Activated CD8-positive, alpha-beta T cell treated with anti-CD3 and anti-CD28 coated beads for 36 hours (primary cell): ENCODE data around the gene LOXL3. TPM values are rescaled to one million over a fixed set of nuclear protein-coding genes. Genes with fewer than 3 reads are reported as not detected.

Experiments
- ATAC-seq: fragments of 200-7000 bp; cut with Tn5 transposase; one replicate; pipeline ENCODE4 v1.10.0; 2021; ENCODE audit warnings: mild to moderate bottlenecking, moderate library complexity
- CTCF ChIA-PET: fragments of 350-600 bp; sonication (Branson Sonifier 250); formaldehyde crosslinking; loops from one replicate; lab custom pipeline; 2021; ENCODE audit warnings: antibody characterized with exemption; lab: Charles Lee
- POLR2A ChIA-PET: fragments of 350-600 bp; sonication (Branson Sonifier 250); formaldehyde crosslinking; loops from one replicate; lab custom pipeline; 2021; ENCODE audit warnings: antibody characterized with exemption; lab: Charles Lee
- DNase-seq: peaks from one replicate; pipeline ENCODE4 v3.0.0-alpha.2; 2020
- H3K27ac Mint-ChIP-seq: one replicate; pipeline ENCODE4 v1.8.0; 2021; ENCODE audit warnings: mild to moderate bottlenecking, mixed read lengths
- H3K27me3 Mint-ChIP-seq: one replicate; pipeline ENCODE4 v1.8.0; 2021; ENCODE audit warnings: mixed read lengths
- H3K36me3 Mint-ChIP-seq: one replicate; pipeline ENCODE4 v1.8.0; 2021; ENCODE audit warnings: low read depth, mixed read lengths
- H3K4me1 Mint-ChIP-seq: one replicate; pipeline ENCODE4 v1.8.0; 2021; ENCODE audit warnings: low read depth, mixed read lengths
- H3K4me3 Mint-ChIP-seq: one replicate; pipeline ENCODE4 v1.8.0; 2021; ENCODE audit warnings: mild to moderate bottlenecking, moderate library complexity, mixed read lengths
- H3K9me3 Mint-ChIP-seq: one replicate; pipeline ENCODE4 v1.8.0; 2021; ENCODE audit warnings: mixed read lengths
- CTCF ChIP-seq: fragments of 200-600 bp; IDR thresholded peaks from one replicate; pipeline ENCODE4 v1.8.0; 2022; ENCODE audit warnings: antibody characterized with exemption, mild to moderate bottlenecking
- intact Hi-C: fragments of 100-400 bp; cut with micrococcal nuclease; formaldehyde crosslinking; loops from one replicate; pipeline ENCODE4 v1.10.0; 2022
- total RNA-seq, 2 experiments: library from RNA; stranded (reverse); gene quantifications; one replicate each; pipeline ENCODE4 v1.2.3, GENCODE V29; 2021

LOXL3 gene
- total RNA-seq, 2 experiments from 2014 or later: 0.38 to 0.60 TPM

GRCh38 chr2:74585406-74586185 lies 31.9 kb upstream of the LOXL3 start:
- DNase-seq (peak; percentile 48), ATAC-seq (peak; percentile 65)
- H3K27me3 Mint-ChIP-seq: peaks cover 4% of the 10 kb centered on the region
- peaks cover 23% of the 10 kb centered on the region for H3K4me1 Mint-ChIP-seq
- no peaks in the 10 kb centered on the region for H3K36me3 Mint-ChIP-seq
- CTCF ChIA-PET: interaction anchor here (0.8 to 10.1 kb wide), 29 partner anchors 9 to 336 kb away, joined by 3 to 108 read pairs (median 4); partner anchors contain the start of genes AUP1, CCDC142, HTRA2 and PCGF1
- intact Hi-C loops: loop anchor here (5.0 kb wide), 1 partner anchor 53 kb away; no protein-coding TSS in a partner anchor
- POLR2A ChIA-PET: interaction anchor here (0.7 to 4.1 kb wide), 7 partner anchors 30 to 113 kb away, joined by 3 to 27 read pairs (median 4); partner anchors contain the start of genes CCDC142, LBX2 and TTC31
- H3K4me3 Mint-ChIP-seq: peak overlapping the region; percentile 50
- H3K27ac Mint-ChIP-seq: peak overlapping the region; percentile 74
- TF ChIP-seq CTCF: no peak
- H3K9me3 Mint-ChIP-seq: no peaks in the 10 kb centered on the region

GRCh38 chr2:74584088-74584645 lies 30.4 kb upstream of the LOXL3 start:
- POLR2A ChIA-PET: interaction anchor here (0.8 to 1.4 kb wide), 3 partner anchors 9 to 111 kb away, joined by 3 to 4 read pairs (median 4); no protein-coding TSS in a partner anchor

GRCh38 chr2:74583504-74583903 lies 29.8 kb upstream of the LOXL3 start:
- Mint-ChIP-seq H3K27ac (no peak overlapping the region), H3K27me3 (peaks cover 1% of the 10 kb centered on the region), H3K36me3 (no peaks in the 10 kb centered on the region), H3K4me3 (no peak overlapping the region), H3K9me3 (no peaks in the 10 kb centered on the region), H3K4me1 (peaks cover 23% of the 10 kb centered on the region)
- ChIA-PET POLR2A (interaction anchor here (0.8 to 1.6 kb wide), 3 partner anchors 8 to 77 kb away, joined by 3 to 4 read pairs (median 4); no protein-coding TSS in a partner anchor), CTCF (interaction anchor here (1.0 to 10.1 kb wide), 5 partner anchors 9 to 101 kb away, joined by 3 to 108 read pairs (median 5); partner anchors contain the start of genes CCDC142 and TTC31)
- intact Hi-C loops: no loop called here
- ATAC-seq: no peak
- no peak for DNase-seq
- no peak for TF ChIP-seq CTCF

More at GRCh38 chr2:74584088-74584645, 30.4 kb upstream of the LOXL3 start:
- ATAC-seq (peak; percentile 40), DNase-seq (no peak)
- CTCF ChIA-PET: interaction anchor here (0.8 to 10.1 kb wide), 4 partner anchors 9 to 125 kb away, joined by 4 to 108 read pairs (median 10); partner anchors contain the start of genes CCDC142 and TTC31
- no peaks in the 10 kb centered on the region for H3K9me3 Mint-ChIP-seq
- H3K27me3 Mint-ChIP-seq: peaks cover 1% of the 10 kb centered on the region
- no peaks in the 10 kb centered on the region for H3K36me3 Mint-ChIP-seq
- H3K27ac Mint-ChIP-seq: no peak overlapping the region
- TF ChIP-seq CTCF: no peak
- H3K4me1 Mint-ChIP-seq: peaks cover 23% of the 10 kb centered on the region
- intact Hi-C loops: no loop called here
- H3K4me3 Mint-ChIP-seq: no peak overlapping the region

GRCh38 chr2:74582184-74582583 lies 28.4 kb upstream of the LOXL3 start:
- Mint-ChIP-seq H3K27ac (no peak overlapping the region), H3K4me3 (no peak overlapping the region), H3K9me3 (no peaks in the 10 kb centered on the region), H3K27me3 (peaks cover 1% of the 10 kb centered on the region), H3K4me1 (peaks cover 27% of the 10 kb centered on the region), H3K36me3 (no peaks in the 10 kb centered on the region)
- intact Hi-C loops: no loop called here
- ATAC-seq (no peak), DNase-seq (no peak)
- TF ChIP-seq CTCF: no peak
- ChIA-PET CTCF (interaction anchor here (1.9 to 10.1 kb wide), 2 partner anchors 52 to 100 kb away, joined by 3 to 108 read pairs; partner anchors contain the start of genes CCDC142 and TTC31), POLR2A (interaction anchor here (0.7 to 1.6 kb wide), 2 partner anchors 27 to 69 kb away, joined by 3 to 4 read pairs; no protein-coding TSS in a partner anchor)
